GM19395 (cell line): ENCODE data around the gene CCDC92.

Experiments
- ATAC-seq: cut with Tn5 transposase; IDR thresholded peaks from one replicate; pipeline ENCODE4 v1.9.1; 2021; ENCODE audit warnings: mild to moderate bottlenecking, moderate library complexity; ENCODE audit not compliant: unreplicated experiment

Gene CCDC92

GRCh38 chr12:124002654-124003053 lies 30.0 kb upstream of the CCDC92 start:
- no peak for ATAC-seq

DNA sequence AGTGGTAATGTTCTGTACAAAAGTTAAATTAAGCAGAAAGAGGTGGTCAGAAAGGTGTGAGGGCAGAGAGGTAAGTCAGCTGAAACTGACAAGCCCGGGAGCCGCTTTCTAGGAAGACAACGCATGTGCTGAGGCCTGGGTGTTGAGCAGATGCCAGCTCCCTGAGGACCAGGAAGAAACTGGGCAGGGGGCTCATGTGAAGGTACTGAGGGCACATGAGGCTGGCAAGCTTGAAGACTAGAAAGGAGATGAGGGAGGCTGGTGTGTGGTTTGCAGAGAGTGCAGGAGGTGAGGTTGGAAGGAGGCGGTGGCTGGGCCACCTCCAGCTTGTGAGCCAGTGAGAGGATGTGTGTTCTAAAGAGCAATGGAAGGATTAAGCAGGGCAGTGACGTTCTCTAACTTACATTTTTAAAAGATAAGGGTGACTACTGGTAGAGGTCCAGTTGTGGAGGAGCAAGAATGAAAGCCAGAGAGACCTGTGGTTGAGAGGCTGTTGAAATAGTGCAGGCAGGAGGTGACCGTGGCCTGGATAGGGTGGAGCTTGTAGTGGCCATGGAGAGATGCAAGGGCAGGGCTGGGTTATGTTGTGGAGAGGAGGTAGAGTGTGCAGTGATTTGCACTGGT lies 29.5 kb upstream of the CCDC92 start:
- ATAC-seq: no peak

- ATAC-seq: no peak
These were observed 28.7 kb upstream of the CCDC92 start for GRCh38 chr12:124001343-124001742.

GRCh38 chr12:124000111-124000510 lies 27.5 kb upstream of the CCDC92 start:
- no peak for ATAC-seq

GRCh38 chr12:123998991-123999359 lies 26.3 kb upstream of the CCDC92 start:
- ATAC-seq: no peak

DNA sequence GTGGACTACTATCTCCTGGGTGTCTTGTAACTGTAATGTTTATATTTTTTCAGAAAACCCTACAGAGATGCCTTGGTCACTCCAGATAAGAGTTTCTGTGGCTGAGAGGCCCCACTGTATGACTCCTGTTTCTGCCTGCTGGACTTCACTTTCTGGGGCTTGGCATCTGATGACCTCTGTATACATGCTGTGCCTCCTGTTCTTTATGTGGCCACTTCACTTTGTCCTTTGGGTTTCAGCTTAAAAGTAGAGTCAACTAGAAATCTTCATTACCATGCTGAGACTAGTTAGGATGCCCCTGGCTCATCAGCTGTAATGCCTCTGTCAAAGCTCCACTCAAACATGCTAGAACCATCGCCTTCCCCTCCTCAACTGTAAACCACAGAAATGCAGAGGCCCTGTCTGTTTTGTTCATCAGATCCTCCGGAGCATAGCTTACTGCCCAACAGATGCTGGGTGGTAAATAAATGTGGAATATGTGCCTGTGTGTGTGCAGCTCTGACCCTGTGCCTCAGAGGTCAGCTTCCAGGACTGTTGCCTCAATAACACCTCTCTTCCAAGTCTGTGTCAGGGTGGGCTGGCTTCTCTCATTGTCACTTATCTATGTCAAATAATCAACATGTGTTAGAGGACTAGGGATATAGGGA lies 25.8 kb upstream of the CCDC92 start:
- ATAC-seq: no peak

DNA sequence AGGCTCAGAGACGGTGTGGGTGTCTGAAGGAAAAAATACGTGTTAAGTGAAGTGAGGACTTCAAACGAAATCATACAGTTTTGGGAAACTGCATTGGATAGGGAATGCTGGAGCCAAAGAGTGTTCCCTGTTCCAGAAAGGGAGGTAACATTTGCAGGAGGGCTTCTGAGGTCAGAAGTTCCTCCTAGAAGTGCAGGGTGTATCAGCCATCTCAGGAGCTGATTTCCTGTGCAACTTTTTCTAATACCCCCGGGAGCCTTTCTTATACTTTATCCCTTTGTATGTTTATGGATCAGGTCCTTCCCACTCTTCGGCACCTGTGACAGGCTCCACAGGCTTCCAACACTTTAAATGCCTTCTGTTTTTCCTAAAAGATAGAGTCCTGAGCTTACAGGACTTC lies 25.3 kb upstream of the CCDC92 start:
- no peak for ATAC-seq

- no peak for ATAC-seq
These were observed 24.6 kb upstream of the CCDC92 start for GRCh38 chr12:123997033-123997822.

DNA sequence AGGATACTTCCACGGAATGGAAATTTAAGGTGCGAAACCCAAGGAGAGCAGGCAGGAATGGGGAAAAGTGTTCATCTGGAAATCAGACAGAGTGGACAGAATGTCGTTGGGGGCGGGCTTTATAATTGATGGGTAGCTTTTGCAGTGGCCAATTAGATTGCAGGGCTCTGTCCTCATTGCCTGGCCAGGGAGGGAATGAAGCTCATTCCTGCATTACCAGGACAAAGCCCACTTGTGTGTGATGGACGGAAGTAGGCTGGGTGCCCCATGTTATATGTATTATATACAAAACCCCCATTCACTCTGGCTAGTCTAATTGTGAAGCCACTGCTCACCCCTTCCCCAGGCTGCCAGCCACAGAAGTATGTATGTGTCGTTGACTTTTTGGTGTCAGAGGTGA lies 23.9 kb upstream of the CCDC92 start:
- ATAC-seq: no peak

- no peak for ATAC-seq
These were observed 22.6 kb upstream of the CCDC92 start for GRCh38 chr12:123995023-123995748.

DNA sequence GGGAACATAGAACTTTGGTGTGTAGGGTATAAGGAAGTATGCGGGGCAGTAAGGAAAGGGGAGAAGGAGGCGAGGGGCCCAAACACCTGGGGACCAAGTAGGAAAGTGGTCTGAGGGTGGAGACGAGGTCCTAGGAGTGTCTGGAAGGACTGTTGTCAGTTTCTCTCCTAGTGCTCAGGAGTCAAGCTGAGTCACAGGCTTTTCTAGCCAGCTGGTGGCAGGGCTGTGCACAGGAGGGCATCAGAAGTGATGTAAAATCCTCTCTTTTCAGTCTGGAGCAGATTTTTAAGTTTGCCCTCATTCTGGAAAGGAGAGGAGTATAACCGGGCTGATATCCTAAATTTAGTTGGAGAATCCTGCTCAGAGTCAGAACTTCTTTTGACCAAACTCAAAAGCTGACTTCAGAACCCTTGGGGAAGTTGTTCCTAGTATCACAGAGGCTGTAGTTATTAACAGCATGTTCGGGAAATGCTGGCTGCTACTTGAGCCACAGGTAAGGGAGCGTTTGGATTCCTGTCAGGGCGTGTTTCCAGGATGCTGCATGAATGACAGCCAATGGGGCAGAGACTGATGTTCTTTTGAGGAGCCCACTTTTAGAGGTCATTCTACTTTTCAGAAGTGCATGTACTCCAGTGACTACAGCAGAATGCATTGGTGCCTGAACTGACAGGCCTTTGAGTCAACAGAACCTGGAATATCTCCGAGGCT lies 19.6 kb upstream of the CCDC92 start:
- ATAC-seq: no peak

GRCh38 chr12:123991372-123991951 lies 18.8 kb upstream of the CCDC92 start:
- ATAC-seq: no peak

DNA sequence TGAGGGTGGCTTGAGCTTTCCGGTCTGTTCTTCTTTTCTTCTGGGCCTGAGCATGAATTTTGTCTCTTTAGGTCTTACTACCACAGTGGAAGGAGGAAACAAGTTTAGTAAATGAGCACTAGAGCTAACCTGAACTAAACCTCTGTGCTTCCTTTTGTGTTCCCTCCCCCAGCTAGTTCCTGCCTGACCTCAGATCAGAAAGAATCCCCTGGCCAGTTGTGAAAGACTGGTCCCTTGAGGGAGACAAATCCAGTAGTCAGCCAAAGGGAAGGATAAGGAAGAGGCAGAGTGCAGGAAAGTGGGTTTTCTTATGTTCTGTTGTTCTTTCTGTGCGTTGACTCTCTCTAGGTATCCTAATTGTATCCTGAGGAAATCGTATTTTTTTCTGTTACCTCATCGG lies 17.9 kb upstream of the CCDC92 start:
- no peak for ATAC-seq

DNA sequence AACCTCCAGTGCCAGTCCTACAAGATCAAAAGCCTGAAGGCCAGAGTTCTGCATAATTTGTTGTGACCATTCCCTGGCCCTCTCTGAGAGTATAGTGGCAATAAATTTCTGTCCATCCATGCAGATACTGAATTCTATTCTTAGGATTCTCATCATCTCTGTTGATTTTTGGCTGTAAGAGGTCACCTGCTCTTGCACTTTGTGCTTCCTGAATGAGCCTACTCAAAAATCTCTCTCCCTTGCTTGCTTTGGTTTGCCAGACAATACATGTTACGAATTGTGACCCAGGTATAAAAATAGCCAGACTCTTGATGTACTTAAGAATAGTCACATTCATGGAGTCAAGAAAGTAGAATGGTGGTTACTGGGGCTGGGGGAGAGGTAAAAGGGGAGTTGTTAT lies 17.1 kb upstream of the CCDC92 start:
- no peak for ATAC-seq

DNA sequence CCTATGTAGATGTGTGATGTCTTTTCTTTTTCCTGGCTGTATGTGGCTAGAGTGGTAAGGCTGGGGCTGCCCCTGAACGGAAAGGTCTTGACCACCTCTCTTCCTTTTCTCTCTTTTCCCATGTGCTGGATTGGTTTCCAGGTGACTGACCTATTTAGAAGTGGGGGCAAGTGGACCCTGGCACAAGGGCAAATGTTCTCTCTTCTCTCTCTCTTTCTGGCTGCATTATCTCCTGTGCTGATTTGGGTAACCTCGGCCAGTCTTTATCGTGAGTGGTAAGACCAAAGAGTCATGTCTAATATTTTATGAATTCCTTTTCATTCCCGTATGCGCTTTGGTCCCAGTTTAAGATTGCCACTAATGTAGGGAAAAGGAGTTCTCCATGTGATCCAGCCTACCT lies 16.5 kb upstream of the CCDC92 start:
- no peak for ATAC-seq

DNA sequence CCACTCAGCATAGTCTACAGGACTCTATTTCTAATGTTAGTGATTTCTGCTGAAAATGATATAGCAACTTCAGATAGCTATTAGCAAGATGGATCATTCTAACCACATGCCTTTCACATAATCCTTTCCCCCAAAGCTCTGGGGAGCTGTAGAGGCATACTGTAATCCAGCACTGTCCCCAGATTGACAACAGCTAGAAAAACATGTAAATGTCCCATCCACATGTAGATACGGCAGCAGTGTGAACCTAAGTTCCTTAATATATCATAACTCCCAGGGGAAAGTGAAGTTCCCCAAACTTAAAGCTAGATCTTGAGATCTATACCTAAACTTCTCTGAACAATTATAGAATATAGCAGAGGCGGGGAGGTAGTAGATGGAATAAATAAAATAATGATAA lies 14.4 kb upstream of the CCDC92 start:
- no peak for ATAC-seq

DNA sequence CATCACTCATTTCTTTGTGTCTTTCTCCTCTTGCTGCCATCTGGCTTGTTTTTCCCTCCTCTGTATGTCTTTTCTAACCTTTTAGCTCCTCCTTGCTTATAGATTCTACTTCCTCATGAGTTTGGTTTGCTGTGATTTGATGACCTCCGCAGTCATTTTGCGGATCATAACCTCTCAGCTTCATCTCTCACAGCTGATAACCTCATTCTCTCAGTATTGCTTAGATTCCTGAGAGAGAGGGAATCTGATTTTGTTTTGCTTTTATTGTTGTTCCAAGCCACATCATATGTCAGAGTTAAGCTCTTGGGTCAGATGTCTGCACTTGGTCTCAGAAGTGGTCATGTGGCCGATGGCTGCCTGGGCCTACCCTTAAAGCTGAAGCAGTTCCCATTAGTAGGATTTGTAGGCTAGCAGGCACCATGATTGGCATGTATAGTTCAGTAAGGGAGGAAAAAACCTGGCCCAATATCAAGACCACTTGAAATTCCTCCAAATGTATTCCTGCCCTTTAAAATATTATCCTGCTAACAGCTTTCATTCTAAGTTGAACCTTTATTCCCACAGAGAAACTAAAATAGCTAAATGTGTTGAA lies 13.8 kb upstream of the CCDC92 start:
- no peak for ATAC-seq

DNA sequence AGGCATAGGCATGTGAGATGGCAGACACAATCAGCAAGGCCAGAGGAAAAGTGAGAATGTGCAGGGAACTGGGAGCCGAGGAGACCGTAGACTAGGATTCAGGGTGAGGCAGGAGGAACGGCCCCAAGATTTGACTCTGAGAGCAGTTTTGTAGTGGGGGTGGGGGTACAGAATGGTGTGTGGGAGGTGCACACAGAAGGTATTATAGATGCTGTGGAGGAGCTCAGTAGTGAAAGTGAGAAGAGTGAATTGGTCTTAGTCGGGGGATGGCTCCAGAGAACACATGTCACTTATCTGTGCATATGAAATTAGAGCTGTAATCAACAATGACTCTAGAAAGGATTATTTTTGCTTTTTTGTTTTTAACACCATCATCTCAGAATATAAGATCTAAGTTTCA lies 12.3 kb upstream of the CCDC92 start:
- ATAC-seq: no peak

DNA sequence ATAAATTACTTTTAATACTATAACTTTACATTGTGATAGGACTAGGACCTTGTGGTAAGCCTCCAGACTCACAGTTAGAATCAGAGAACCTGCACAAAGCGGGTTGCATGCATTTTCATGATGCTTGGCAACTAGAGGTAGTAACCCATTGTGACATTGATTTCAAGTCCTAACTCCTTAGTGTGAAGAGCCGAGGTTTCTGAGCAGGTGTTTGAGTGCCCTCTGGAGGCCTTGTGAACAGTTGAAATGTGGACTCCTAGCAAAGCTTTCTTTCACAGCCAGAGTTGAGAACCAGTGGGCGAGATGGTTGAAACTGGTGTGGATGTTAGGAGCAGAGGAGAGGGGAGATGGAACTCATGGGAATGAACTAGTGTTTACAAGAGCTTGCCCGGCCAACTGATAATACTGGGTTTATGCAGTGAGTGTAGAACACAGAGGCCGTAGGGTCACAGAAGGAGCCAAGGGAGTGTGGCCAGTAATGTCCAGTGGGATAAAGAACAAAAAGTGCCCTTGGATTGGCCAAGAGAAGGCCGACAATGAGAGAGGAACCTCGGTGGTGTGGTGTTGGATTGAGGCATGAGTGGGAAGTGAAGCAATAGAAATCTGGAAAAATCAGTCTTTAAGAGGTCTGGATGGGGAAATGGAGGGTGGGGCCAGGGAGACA lies 11.3 kb upstream of the CCDC92 start:
- no peak for ATAC-seq

DNA sequence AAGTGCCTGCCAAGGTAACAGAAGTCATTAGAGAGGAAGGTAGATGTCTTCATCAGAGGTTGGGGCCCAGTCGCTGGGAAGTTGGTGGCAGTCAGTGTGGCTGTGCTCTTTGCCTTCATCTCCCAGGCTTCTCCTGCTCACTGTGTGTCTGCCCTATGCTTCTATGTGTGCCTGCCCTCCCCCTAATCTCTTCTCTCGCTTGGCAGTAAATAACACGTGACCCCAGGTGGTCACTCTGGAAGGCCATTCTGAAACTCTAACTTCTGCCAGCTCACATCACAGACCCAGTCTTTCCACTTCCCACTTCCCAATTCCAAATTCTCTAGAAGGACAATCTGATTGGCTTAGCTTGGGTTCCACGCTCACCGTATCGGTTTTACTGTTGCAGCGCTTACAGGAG lies 9.6 kb upstream of the CCDC92 start:
- ATAC-seq: no peak
